NCI-H1436 (cell line): ENCODE data around the gene ORAI3.

ENCODE experiments used
- DNase-seq: peaks from one replicate; lab custom pipeline; 2025; lab: John Stamatoyannopoulos, UW

Gene ORAI3

DNA sequence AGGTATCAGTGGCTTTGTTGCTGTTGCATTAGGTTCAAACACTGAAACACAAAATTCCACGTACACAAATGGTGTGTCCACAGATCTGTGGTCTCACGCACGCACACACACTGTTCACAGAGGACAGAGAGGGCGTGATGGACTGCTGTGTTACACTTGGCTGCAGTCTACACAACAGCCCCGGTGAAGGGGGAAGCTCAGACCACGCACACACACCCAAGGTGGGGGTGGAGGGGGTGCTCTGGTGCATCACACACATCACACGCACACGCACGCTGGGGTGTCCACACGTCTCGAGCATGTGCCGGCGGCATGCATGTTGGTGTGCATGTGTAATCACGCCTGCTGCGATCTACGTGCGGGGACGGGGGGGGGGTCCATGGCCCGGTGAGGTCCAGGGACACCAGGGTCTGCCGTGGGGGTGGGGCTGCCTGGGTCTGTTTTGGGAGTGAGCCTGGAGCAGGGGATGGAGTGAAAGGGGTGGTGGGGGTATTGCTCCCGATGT is 43.5 kb downstream of the ORAI3 start:
- DNase-seq, result no peak

GRCh38 chr16:30992931-30993816 is 44.3 kb downstream of the ORAI3 start:
- DNase-seq, result no peak

- DNase-seq, result no peak
Observed at GRCh38 chr16:30995927-30996323, 47.1 kb downstream of the ORAI3 start.

- no peak for DNase-seq
Observed at GRCh38 chr16:30996324-30996984, 47.6 kb downstream of the ORAI3 start.

- peak; percentile 30 for DNase-seq
Observed at GRCh38 chr16:30996985-30997724, 48.3 kb downstream of the ORAI3 start.

- no peak for DNase-seq
Observed at GRCh38 chr16:30997725-30998711, 49.1 kb downstream of the ORAI3 start.

DNA sequence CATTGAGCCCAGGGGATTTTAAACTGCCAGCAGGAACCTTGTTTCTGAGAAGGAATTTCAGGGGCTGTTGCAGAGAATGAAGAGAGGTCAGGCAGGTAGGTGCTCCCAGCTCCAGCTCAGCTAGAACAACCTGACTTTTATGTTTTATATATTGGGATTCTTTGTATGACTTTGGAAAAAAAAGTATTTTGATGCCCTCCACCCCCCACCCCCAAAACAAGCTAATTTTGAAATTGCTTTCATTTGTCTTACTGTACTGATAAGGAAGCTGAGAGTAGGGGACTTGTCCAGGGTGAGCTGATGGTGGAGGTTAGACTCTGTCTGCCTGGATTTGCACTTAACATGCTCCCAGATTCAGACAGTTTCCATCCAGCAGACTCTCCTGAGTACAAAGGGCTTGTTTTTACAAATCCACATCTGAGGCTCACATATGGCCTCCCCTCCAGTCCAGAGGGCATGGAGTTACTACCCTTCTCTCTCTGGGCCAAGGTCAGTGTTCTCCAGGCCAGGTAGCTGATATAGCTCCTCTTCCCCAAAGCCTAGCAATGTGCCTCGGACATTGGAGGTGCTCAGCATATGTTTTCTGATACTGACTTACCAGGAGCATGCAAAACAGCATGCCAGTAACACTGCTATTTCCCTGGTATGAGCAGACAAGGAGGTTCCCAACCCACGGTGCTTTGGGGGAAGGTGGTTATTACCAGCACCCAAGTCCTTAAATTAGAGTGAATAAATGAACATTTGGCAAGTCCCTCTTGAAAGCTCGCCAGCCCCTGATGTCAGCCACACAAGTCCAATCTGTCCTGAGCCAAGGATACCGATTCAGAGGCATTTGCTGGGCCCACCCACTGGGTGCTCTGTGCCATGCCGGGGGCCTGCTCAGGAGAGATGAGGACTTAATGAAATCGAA is 50.2 kb downstream of the ORAI3 start:
- DNase-seq, result no peak

DNA sequence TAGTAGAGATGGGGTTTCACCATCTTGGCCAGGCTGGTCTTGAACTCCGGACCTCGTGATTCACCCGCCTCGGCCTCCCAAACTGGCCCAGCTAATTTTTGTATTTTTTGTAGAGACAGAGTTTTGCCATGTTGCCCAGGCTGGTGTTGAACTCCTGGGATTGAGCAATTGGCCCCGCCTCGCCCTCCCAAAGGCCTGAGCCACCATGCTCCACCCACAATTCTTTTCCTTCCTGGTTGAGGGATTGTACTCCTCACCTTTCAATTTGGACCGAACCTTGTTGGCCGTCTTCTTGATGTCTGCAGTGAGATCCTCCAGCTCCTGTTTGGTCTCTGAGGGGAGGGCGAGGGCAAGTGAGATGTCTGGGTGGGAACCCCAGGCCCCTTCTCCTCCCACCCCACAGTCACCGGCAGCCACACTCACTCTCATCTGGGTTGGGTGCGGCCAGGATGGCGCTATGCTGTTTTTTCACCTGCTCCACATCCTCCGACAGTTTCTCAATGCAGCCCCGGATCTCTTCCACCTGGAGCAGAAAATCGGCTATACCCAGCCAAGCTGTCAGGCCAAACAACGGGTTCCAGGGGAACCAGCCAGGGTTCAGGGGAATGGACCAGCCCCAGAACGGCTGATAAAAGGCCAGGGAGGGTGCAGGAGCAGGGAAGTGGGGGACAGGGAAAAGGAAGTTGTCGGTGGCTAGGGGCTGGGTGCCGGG is 52.0 kb downstream of the ORAI3 start:
- DNase-seq, result no peak

DNA sequence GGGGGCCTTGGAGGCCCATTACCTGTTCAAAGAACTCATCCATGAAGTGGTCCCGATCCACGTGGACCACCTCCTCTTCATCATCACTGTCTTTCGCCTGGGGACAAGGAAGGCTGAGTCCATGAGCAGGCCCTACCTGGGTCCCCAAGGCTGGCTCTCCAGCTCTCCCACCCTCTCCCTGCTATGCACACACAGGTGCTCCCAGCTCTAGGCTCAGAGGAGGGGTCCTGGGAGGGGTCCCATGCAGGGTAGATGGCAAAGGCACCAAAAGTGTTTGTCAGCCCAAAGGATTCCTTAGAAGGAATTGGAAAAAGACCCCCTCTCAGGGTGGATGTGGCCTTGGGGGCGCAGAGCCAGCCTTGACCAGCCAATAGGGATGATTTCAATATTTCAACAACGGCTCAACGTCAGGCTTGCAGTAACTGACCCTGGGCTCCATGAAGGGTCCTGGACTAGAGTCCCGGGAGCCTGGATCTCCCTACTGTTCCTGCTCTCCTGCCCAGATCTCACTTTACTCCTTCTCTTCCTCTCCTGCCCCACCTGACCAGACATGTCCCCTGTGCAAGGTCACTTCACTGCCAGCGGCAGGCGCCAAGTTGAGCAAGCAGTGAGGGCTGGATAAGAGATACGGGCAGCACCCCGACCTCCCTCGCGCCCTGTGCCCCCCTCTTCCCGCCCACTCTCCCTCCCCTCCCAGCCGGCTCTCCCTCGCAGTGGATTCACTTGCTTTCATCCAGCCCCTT is 52.8 kb downstream of the ORAI3 start:
- DNase-seq, result no peak

DNA sequence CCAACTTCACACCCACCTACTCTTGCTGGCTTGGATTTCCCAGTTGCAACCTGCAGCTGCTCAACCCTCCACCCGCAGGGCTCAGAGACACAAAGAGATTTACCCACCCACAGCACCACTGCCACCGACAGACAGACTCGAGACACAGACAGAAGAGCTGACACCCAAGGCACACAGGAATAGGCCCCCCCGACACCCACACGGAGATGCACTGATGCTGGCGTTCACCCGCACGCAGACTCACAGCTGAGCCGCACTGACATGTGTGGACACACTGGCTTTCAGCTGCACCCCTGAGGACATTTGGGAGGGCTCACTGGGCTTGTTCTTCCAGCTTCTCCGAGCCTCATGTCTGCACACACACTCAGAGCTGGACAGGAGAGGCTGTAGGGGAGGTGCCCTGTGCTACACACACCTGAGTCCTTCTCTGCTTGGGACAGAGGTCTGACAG is 53.4 kb downstream of the ORAI3 start:
- no peak for DNase-seq

DNA sequence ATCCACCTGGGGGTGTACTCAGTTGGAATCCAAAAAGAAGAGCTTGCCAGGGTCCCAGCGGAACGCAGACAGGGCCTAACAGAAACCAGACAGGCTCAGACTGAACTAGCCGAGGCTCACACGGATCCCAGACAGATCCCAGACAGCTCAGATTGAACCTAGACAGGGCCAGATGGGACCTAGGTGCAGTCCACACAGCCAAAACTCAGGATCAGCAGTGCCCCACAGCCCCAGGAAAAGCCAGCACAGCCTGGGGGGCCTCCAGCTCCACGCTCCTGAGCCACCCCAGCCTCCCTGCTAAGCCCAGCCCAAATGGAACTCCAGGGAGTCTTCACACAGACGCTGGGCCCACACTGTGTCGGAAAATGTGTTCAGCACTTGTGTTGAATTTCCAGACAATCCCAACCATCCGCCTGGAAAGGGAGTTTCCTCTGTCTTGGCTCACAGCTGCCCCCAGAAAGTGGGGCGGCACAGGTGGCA is 54.0 kb downstream of the ORAI3 start:
- no peak for DNase-seq

DNA sequence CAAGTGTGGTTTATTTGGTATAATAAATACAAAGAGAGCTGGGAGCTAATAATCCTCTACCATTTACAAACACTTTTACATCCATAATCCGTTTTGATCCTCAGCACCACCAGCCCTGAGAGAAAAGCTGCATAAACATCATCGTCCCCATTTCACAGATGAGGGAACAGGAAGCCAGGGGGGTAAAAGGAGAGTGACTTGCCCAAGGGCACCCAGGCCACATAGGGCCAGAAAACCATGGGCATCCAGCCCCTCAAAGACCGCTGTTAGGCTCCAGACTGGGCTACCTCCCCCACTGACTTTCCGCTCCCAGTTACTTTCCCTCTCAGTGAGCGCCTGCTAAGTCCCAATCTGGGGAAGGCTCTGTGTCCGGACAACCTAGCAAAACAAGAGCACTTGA is 54.9 kb downstream of the ORAI3 start:
- DNase-seq, result no peak
